Activated T-helper 2 cell treated with anti-CD3 and anti-CD28 coated beads, Interferon-gamma antibody, Interleukin-2, Interleukin-4, amounts not matched to agents 10 μg/mL and 5 μg/mL and 100 μg/mL, durations not matched to agents 14 hours and 24 hours and 36 hours (primary cell): ENCODE measurements around the gene MASP1. TPM values are rescaled to one million over a fixed set of nuclear protein-coding genes. Genes with fewer than 3 reads are reported as not detected.

Source experiments
- DNase-seq: peaks from one replicate; pipeline ENCODE4 v3.0.0; 2021; ENCODE audit warnings: low spot score
- H3K27ac Mint-ChIP-seq: one replicate; pipeline ENCODE4 v1.8.0; 2021; ENCODE audit warnings: mixed read lengths
- H3K27me3 Mint-ChIP-seq: one replicate; pipeline ENCODE4 v1.8.0; 2021; ENCODE audit warnings: low read depth, mixed read lengths
- H3K36me3 Mint-ChIP-seq: one replicate; pipeline ENCODE4 v1.8.0; 2021; ENCODE audit warnings: low read depth, mixed read lengths
- H3K4me1 Mint-ChIP-seq: one replicate; pipeline ENCODE4 v1.8.0; 2021; ENCODE audit warnings: low read depth, mixed read lengths
- H3K4me3 Mint-ChIP-seq: one replicate; pipeline ENCODE4 v1.8.0; 2021; ENCODE audit warnings: low read depth, mild to moderate bottlenecking, moderate library complexity, mixed read lengths
- H3K9me3 Mint-ChIP-seq: one replicate; pipeline ENCODE4 v1.8.0; 2021; ENCODE audit warnings: mixed read lengths
- intact Hi-C: fragments of 100-400 bp; cut with micrococcal nuclease; formaldehyde crosslinking; loops from one replicate; pipeline ENCODE4 v1.15.1; 2023
- total RNA-seq: library from RNA; stranded (reverse); gene quantifications from 2 replicates; pipeline ENCODE4 v1.2.3, GENCODE V29; 2022

MASP1 gene
- total RNA-seq, 1 donor from 2014 or later = not detected

DNA sequence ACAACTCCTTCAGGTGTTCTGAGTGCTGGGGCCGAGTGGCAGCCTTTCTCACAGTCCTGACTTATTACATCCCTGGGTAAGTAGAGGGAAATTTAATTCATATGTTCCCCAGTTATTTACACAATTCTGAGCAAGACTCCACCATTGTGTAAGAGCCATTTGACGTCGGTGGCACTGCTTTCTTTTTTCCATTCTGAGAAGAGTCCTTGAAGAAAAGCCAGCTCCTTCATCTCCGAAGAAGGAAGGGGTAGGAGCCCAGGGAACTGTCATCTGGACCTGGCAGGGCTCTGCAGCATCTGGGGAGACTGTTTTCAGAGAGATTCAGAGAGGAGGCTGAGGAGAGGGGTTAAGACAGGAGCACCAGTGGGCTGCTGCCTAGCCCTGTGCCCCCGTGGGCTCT is 22.6 kb upstream of the MASP1 start:
- no peak overlapping the region for H3K4me3 Mint-ChIP-seq
- intact Hi-C loops = no loop called here
- H3K4me1 Mint-ChIP-seq = peaks cover 7% of the 10 kb centered on the region
- no peaks in the 10 kb centered on the region for H3K9me3 Mint-ChIP-seq
- DNase-seq = no peak
- no peak overlapping the region for H3K27ac Mint-ChIP-seq
- H3K36me3 Mint-ChIP-seq = no peaks in the 10 kb centered on the region
- peaks cover 43% of the 10 kb centered on the region for H3K27me3 Mint-ChIP-seq

DNA sequence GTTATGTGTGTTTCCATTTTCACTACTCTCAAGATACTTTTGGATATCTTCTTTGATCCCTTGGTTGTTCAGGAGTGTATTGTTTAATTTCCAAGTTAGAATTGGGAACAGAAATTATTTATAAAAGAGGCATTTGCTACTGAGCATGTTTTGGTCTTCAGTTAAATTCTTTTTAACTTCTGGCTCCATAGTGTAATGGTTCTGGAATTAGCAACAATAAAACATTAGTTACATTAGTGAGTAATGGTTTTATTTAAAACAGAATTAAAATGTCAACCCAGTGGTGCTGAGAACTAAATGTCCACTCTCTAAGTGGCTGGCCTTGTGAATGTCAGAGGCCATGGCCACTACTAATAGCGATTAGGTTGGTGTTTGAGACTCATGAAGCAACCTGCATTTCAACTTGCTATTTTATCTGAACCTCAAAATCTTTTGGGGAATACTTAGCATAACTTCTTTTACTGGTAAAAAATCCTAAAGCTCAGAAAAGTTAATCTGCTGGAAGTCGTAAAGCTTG is 19.5 kb upstream of the MASP1 start:
- no peak for DNase-seq
- intact Hi-C loops = no loop called here
- no peaks in the 10 kb centered on the region for H3K4me1 Mint-ChIP-seq
- H3K9me3 Mint-ChIP-seq = no peaks in the 10 kb centered on the region
- no peak overlapping the region for H3K27ac Mint-ChIP-seq
- H3K27me3 Mint-ChIP-seq = peaks cover 35% of the 10 kb centered on the region
- H3K36me3 Mint-ChIP-seq = no peaks in the 10 kb centered on the region
- H3K4me3 Mint-ChIP-seq = no peak overlapping the region

DNA sequence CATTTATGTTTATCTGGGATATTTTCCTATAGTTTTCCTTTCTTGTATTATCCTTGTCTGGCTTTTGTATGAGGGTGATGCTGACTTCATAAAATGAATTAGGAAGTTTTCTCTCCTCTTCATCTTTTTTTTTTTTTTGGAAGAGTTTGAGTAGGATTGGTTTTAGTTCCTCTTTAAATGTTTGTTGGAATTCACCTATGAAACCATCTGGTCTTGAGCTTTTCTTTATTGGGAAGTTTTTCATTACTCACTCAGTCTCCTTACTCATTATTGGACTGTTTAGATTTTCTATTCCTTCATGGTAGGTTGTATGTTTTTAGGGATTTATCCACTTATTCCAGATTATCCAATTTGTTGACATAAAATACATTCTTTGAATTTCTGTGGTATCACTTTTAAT is 18.7 kb upstream of the MASP1 start:
- H3K9me3 Mint-ChIP-seq = no peaks in the 10 kb centered on the region
- peaks cover 33% of the 10 kb centered on the region for H3K27me3 Mint-ChIP-seq
- intact Hi-C loops = no loop called here
- no peak overlapping the region for H3K4me3 Mint-ChIP-seq
- H3K27ac Mint-ChIP-seq = no peak overlapping the region
- no peaks in the 10 kb centered on the region for H3K36me3 Mint-ChIP-seq
- DNase-seq = no peak
- no peaks in the 10 kb centered on the region for H3K4me1 Mint-ChIP-seq

DNA sequence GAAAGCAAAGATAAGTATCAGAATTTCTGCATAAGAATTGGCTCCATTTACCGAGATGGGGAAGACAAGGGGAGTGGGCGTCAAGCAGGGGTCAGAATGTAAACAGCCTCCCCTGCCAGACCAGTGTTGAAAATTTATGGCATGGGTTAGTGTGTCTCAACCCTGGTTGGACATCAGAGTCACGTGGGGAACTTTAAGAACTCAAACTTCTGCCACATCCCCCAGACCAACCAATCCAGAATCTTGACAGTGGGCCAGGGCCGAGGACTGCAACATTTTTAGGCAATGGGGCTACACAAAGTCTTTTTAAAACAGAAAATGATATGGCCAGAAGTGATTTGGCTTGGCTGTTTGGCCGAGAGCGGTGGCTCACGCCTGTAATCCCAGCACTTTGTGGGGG is 14.3 kb upstream of the MASP1 start:
- H3K4me1 Mint-ChIP-seq = no peaks in the 10 kb centered on the region
- no peak for DNase-seq
- no peak overlapping the region for H3K4me3 Mint-ChIP-seq
- no peak overlapping the region for H3K27ac Mint-ChIP-seq
- no peaks in the 10 kb centered on the region for H3K9me3 Mint-ChIP-seq
- peaks cover 36% of the 10 kb centered on the region for H3K27me3 Mint-ChIP-seq
- no peaks in the 10 kb centered on the region for H3K36me3 Mint-ChIP-seq
- intact Hi-C loops = no loop called here

DNA sequence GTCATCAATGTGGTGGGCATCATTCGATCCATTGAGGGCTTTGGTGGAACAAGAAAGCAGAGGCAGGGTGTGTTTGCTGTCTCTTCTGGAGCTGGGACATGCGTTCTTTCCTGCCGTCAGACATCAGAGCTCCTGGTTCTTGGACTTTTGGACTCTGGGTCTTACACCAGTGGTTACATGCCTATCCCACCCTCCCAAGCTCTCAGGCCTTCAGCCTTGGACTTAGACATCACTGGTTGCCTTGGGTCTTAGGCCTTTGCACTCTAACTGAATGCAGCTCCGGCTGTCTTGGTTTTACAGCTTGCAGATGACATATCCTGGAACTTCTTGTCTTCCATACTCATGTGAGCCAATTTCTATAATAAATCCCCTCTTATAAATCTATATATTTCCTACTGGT is 8.1 kb upstream of the MASP1 start:
- Mint-ChIP-seq H3K4me3 (no peak overlapping the region), H3K4me1 (no peaks in the 10 kb centered on the region), H3K9me3 (no peaks in the 10 kb centered on the region), H3K27me3 (peaks cover 27% of the 10 kb centered on the region), H3K36me3 (no peaks in the 10 kb centered on the region), H3K27ac (no peak overlapping the region)
- intact Hi-C loops = no loop called here
- no peak for DNase-seq

DNA sequence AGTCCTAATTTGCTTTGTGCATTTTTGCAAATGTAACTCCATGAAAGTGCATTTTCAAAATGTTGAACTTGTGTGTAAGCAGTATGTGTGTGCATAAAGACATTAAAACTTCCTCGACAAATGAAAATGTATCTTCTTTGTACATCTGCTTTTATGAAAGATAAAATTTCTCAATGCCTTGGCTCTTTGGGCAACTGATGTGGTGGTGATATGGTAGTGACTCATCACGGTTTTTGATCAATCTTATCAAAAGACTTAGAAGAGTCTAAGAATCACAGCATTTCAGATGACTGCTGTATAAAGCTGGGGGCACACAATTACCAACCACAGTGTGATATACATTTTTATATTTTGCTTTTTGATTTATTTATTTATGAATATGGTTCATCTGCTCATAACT is 5.4 kb upstream of the MASP1 start:
- intact Hi-C loops = no loop called here

DNA sequence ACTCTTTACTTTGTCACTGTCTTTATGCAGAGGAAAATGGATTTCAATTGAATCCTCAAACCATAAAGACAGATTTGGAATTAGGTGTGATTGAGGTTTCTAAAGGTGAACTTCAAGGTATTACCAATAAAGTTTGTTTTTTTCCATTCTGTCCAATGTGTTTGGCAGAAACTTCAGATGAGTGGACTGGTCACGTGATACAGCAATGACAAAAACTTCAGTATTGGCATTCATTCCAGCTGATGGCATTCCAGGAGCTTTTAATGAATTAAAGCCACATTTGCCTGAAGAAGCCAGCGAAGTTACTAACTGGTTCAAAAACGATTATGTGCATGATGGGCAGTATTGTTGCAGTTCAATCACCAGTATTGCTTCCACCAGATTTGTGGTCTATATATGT is 4.5 kb upstream of the MASP1 start:
- no peaks in the 10 kb centered on the region for H3K36me3 Mint-ChIP-seq
- no peak overlapping the region for H3K27ac Mint-ChIP-seq
- H3K27me3 Mint-ChIP-seq = peaks cover 30% of the 10 kb centered on the region
- H3K4me1 Mint-ChIP-seq = no peaks in the 10 kb centered on the region
- H3K9me3 Mint-ChIP-seq = no peaks in the 10 kb centered on the region
- no peak overlapping the region for H3K4me3 Mint-ChIP-seq
- DNase-seq = no peak
- intact Hi-C loops = no loop called here

More for the DNA sequence above, 5.4 kb upstream of the MASP1 start:
- Mint-ChIP-seq H3K4me3 (no peak overlapping the region), H3K27me3 (peaks cover 26% of the 10 kb centered on the region), H3K9me3 (no peaks in the 10 kb centered on the region), H3K36me3 (no peaks in the 10 kb centered on the region), H3K4me1 (no peaks in the 10 kb centered on the region), H3K27ac (no peak overlapping the region)
- no peak for DNase-seq

DNA sequence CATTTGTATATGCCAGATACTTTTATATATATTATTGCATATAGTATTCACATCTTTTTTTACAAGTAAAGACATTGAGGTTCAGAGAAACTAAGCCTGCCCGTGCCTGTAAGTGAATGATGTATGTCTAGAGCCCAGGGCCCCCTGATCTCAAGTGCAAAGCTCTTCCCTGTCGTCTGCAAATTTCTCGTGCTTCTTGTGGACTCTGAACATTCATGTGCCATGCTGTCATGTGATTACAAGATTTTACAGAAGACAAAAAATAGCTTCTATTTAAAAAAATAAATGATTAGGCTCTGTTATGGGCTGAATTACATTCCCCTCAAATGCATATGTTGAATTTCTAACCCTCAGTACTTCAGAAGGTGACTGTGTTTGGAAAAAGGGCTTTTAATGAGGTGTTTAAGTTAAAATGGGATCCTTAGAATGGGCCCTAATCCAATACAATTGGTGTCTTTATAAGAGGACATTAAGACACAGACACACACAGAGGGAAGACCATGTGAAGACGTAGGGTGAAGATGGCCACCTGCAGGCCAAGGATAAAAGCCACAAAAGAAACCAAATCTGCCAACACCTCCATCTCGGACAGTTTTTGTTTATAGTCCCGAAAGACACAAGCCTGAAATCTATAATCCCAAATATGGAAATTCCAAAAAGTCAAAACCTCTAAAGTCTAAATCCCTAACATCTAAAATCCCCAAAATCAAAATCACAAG is 3.9 kb upstream of the MASP1 start:
- Mint-ChIP-seq H3K36me3 (no peaks in the 10 kb centered on the region), H3K27ac (no peak overlapping the region), H3K4me3 (no peak overlapping the region), H3K9me3 (no peaks in the 10 kb centered on the region), H3K27me3 (peaks cover 36% of the 10 kb centered on the region), H3K4me1 (no peaks in the 10 kb centered on the region)
- DNase-seq = no peak
- intact Hi-C loops = no loop called here

DNA sequence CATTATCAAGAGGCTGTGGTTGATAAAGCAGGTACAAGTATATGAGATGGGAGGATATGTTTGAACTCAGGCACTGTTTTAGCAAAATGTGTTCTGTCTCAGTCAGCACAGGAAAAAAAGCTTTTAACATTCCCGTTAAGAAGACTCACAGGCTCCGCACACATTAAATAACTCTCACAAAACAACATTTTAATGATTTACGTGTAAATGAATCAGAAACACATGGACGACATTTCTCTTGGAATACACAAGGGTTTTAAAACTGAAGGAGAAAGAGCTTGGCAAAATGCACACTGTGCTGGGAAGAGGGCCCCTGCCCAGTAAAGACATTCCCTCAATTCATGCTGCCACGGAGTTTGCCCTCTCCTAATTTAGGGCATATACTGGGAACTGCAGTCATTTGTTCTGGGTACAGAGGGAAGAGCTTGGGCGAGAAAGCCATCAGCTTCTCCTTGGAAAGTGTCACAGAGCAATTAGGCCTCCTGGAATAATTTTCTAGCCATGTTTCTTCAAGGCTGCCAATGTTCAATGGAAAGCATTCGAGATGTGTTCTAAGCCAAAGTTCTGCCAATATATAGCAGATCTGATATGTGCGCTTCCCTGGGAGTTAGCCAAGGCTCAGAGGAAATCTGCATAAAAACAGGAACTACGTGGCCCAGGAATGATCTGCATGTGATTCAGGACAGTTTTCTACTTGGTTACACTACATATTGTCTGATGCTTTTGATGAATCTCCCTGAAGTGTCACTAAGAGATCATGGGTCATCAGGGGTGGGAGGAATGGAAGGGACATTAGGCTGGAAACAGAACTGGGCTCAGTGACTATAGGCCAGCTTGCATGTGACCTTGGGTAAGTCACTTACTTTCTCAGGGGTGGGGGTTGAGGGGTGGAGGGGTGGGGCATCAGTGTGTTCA is 2.2 kb upstream of the MASP1 start:
- Mint-ChIP-seq H3K36me3 (no peaks in the 10 kb centered on the region), H3K27me3 (peaks cover 45% of the 10 kb centered on the region), H3K4me1 (no peaks in the 10 kb centered on the region), H3K4me3 (no peak overlapping the region), H3K9me3 (no peaks in the 10 kb centered on the region), H3K27ac (no peak overlapping the region)
- intact Hi-C loops = no loop called here
- no peak for DNase-seq

DNA sequence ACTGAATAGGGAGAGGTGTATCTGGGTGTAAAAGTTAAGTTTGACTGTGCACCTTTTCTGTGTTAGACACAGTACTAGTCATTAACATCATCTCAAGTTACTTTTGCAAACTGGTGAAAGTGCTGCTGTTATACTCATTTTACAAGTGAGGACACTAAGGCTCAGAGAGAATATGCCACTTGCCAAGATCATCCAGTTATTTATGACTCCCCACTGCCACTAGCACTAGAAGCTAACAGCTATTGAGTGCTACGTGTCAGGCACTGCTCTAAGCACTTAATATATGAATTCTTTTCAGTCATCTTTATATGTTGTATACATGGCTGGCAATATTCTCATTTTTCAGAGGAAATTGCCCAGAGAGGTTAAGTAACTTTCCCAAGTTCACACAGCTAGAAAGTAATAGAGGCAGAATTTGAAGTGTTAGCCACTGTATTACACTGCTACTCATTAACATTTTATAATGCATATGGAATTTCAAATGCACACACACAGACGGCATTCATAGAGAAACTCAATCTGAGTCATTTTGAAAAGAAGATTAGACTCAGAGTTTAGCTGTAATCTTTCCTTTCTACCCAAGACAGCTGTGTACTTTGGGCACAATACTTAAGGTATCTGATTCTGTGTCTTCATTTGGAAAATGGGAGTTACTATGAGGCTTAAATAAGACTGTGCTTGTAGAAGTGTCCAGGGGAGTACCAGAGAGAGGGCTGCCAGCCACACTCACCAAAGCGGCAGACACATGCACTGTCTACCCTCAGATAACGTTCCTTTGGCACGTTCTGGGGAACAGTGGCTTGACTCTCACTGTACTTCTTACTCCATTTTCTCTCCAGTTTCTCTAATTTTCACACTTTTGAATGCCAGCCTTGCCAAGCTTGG is 1.3 kb upstream of the MASP1 start:
- Mint-ChIP-seq H3K27ac (no peak overlapping the region), H3K4me3 (no peak overlapping the region), H3K27me3 (peaks cover 45% of the 10 kb centered on the region), H3K4me1 (no peaks in the 10 kb centered on the region), H3K9me3 (no peaks in the 10 kb centered on the region), H3K36me3 (no peaks in the 10 kb centered on the region)
- no peak for DNase-seq
- intact Hi-C loops = no loop called here

DNA sequence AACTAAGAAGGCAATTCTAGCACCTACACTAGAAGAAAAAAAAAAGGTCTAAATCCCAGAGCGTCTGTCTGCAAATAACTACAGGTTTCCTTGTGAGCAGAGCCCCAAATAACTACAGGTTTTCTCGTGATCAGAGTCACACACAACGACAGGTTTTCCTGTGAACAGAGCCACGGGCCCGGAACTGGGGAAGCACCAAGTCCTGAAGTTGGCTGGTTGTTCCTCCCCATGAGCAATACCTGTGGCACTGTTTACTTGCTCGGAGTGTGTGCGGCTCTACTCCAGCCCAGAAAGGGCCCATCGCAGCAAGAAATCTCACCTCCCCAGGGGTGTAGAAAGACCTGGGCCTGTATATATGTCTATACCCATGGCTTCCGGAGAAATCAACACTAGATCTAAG is 644 bp upstream of the MASP1 start:
- Mint-ChIP-seq H3K9me3 (no peaks in the 10 kb centered on the region), H3K4me1 (no peaks in the 10 kb centered on the region), H3K27me3 (peaks cover 47% of the 10 kb centered on the region), H3K4me3 (no peak overlapping the region), H3K36me3 (no peaks in the 10 kb centered on the region), H3K27ac (no peak overlapping the region)
- intact Hi-C loops = no loop called here
- no peak for DNase-seq

DNA sequence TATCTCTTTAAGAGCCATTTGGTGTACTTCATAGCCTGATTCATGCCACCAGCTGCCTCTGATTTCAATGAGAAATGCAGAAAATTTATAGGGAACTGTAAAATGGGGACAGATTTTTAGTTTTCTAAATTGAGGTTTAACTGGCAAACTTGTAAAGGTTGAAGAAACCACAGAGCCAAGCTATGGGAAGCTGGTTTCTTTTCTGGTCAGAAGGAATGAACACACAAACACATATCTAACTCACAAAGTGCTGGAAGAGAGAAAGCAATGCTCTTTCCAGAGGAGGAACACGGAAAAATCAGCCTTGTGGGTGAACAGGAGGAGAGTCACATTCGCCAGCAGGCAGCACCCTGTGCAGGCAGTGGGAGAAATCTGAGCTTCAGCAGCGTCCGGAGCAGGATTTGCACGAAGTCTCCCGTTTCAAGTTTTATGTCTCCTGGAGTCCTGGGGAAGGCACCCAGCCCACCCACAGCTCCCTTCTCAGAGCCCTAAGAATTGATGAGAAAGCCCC is 481 bp downstream of the MASP1 start:
- no peak for DNase-seq
- Mint-ChIP-seq H3K36me3 (no peaks in the 10 kb centered on the region), H3K4me1 (no peaks in the 10 kb centered on the region), H3K27me3 (peaks cover 49% of the 10 kb centered on the region), H3K9me3 (no peaks in the 10 kb centered on the region), H3K4me3 (no peak overlapping the region), H3K27ac (no peak overlapping the region)
- intact Hi-C loops = no loop called here
